AG04449 (cell line): ENCODE results near the gene C12orf75.

Experiments used
- CTCF ChIA-PET: fragments of 350-600 bp; formaldehyde crosslinking; extraction: SDS; loops from one replicate; lab custom pipeline; 2021; ENCODE audit warnings: antibody characterized with exemption; lab: Yijun Ruan, JAX
- POLR2A ChIA-PET: fragments of 400-600, 350-600 bp; formaldehyde crosslinking; extraction: SDS; loops from one replicate; lab custom pipeline; 2020; ENCODE audit warnings: antibody characterized with exemption, inconsistent platforms; lab: Yijun Ruan, JAX
- DNase-seq: peaks from one replicate; pipeline ENCODE4 v3.0.0-alpha.2; 2010; ENCODE audit warnings: low read depth, low spot score
- H3K4me3 ChIP-seq: 2 replicates; pipeline ENCODE4 v1.5.1; 2011; ENCODE audit warnings: low read depth, mild to moderate bottlenecking, control low read depth, low read length
- CTCF ChIP-seq: IDR thresholded peaks from one replicate; pipeline ENCODE4 v1.5.1; 2011; ENCODE audit warnings: mild to moderate bottlenecking, moderate library complexity, low read length, control low read depth, inconsistent platforms; ENCODE audit not compliant: insufficient read depth; ENCODE audit errors: missing control alignments

Gene C12orf75

GRCh38 chr12:105363890-105364289, 33.4 kb downstream of the C12orf75 start:
- no peak for DNase-seq
- CTCF ChIA-PET, result interaction anchor here (0.8 to 1.5 kb wide), 3 partner anchors 15 to 71 kb away, joined by 3 to 4 read pairs (median 3); no protein-coding TSS in a partner anchor
- TF ChIP-seq CTCF, result no peak
- POLR2A ChIA-PET, result interaction anchor here (0.7 kb wide), 1 partner anchor 858 kb away, joined by 4 read pairs; no protein-coding TSS in a partner anchor
- no peak overlapping the region for H3K4me3 ChIP-seq

- no peak overlapping the region for H3K4me3 ChIP-seq
- TF ChIP-seq CTCF, result no peak
- POLR2A ChIA-PET, result no interaction called here
- DNase-seq, result no peak
- CTCF ChIA-PET, result interaction anchor here (0.8 to 1.2 kb wide), 2 partner anchors 27 to 173 kb away, joined by 3 read pairs; no protein-coding TSS in a partner anchor
Observed at GRCh38 chr12:105365231-105365630, 34.7 kb downstream of the C12orf75 start.

GRCh38 chr12:105368047-105368646, 37.7 kb downstream of the C12orf75 start:
- TF ChIP-seq CTCF, result no peak
- CTCF ChIA-PET, result interaction anchor here (0.7 to 3.4 kb wide), 6 partner anchors 10 to 147 kb away, joined by 3 to 15 read pairs (median 7); no protein-coding TSS in a partner anchor
- POLR2A ChIA-PET, result no interaction called here
- no peak overlapping the region for H3K4me3 ChIP-seq
- no peak for DNase-seq

GRCh38 chr12:105369014-105369413, 38.5 kb downstream of the C12orf75 start:
- ChIA-PET POLR2A (interaction anchor here (1.1 to 1.5 kb wide), 3 partner anchors 13 to 37 kb away, joined by 3 to 6 read pairs (median 3); no protein-coding TSS in a partner anchor), CTCF (interaction anchor here (0.6 to 3.4 kb wide), 7 partner anchors 9 to 151 kb away, joined by 3 to 15 read pairs (median 4); no protein-coding TSS in a partner anchor)
- peak; percentile 28 for TF ChIP-seq CTCF
- no peak overlapping the region for H3K4me3 ChIP-seq
- DNase-seq, result peak; percentile 53

GRCh38 chr12:105374303-105374702, 43.8 kb downstream of the C12orf75 start:
- no peak for DNase-seq
- H3K4me3 ChIP-seq, result no peak overlapping the region
- POLR2A ChIA-PET, result no interaction called here
- TF ChIP-seq CTCF, result no peak
- CTCF ChIA-PET, result interaction anchor here (1.2 to 1.7 kb wide), 4 partner anchors 9 to 81 kb away, joined by 3 to 6 read pairs (median 3); no protein-coding TSS in a partner anchor

GRCh38 chr12:105377077-105377476, 46.6 kb downstream of the C12orf75 start:
- no peak for DNase-seq
- no peak overlapping the region for H3K4me3 ChIP-seq
- CTCF ChIA-PET, result interaction anchor here (0.7 to 2.1 kb wide), 3 partner anchors 29 to 155 kb away, joined by 4 to 6 read pairs (median 5); no protein-coding TSS in a partner anchor
- POLR2A ChIA-PET, result no interaction called here
- no peak for TF ChIP-seq CTCF
